NCI-H82 (cell line): ENCODE data around the gene SIRT2.
"Not testable (repeated sequence)": the region's sequence is repeated elsewhere in the genome, so short reads cannot be mapped to it uniquely, and the experiment has no call there.

Experiments used
- DNase-seq: peaks from one replicate; lab custom pipeline; 2025; lab: John Stamatoyannopoulos, UW

The SIRT2 gene

DNA sequence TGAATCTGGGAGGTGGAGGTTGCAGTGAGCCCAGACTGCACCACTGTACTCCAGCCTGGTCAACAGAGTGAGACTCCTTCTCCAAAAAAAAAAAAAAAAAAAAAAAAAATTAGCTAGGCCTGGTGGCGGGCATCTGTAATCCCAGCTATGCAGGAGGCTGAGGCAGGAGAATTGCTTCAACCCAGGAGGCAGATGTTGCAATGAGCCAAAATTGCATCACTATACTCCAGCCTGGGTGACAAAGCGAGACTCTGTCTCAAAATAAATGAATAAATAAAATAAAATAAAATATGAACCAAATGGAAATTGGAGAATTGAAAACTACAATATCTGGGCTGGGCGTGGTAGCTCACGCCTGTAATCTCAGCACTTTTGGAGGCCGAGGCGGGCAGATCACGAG, 70.2 kb downstream of the SIRT2 start:
- not testable (repeated sequence) for DNase-seq
